ENCODE results near the gene TERB1. TPM values are rescaled to one million over a fixed set of nuclear protein-coding genes. Genes with fewer than 3 reads are reported as not detected.

Gene TERB1
- total and polyA plus RNA-seq, 2 experiments from 2014 or later = not detected

- H3K9ac ChIP-seq = peak within 1 kb of the TSS; percentile 95
- no peaks in the 10 kb centered on the region for H3K9me3 ChIP-seq (ENCODE audit: low read depth)
- H3K36me3 ChIP-seq (ENCODE audit: low read depth) = peaks cover 16% of the 10 kb centered on the region; the same call in 1 of the 2 replicates
- peak within 1 kb of the TSS; percentile 86 for H3K4me3 ChIP-seq
- in situ Hi-C loops (cut with MboI) = no loop called here
- no peak for TF ChIP-seq EZH2 (IDR thresholded peaks at IDR 0.05; ENCODE audit: insufficient read depth, poor library complexity, severe bottlenecking)
- TF ChIP-seq EZH2phosphoT487 (IDR thresholded peaks at IDR 0.05; ENCODE audit: insufficient read depth, low read depth) = no peak
- no peaks in the 10 kb centered on the region for H3K27me3 ChIP-seq (replicated peaks; ENCODE audit: insufficient read depth)
- no peaks in the 10 kb centered on the region for H3K9me2 ChIP-seq (ENCODE audit: insufficient read depth)
- peak within 1 kb of the TSS; percentile 98 for H3K4me2 ChIP-seq (ENCODE audit: unreplicated experiment)
- peak within 1 kb of the TSS; percentile 75 for H3K27ac ChIP-seq
- peak; percentile 92 for DNase-seq
- no peaks in the 10 kb centered on the region for H4K20me1 ChIP-seq (ENCODE audit: insufficient read depth)
- 0 out of 2 replicates have a peak, but pooled peaks cover under 1% of the 10 kb centered on the region for H3F3A ChIP-seq (ENCODE audit: insufficient read depth)
- H3K4me1 ChIP-seq (ENCODE audit: insufficient read depth) = peaks cover 16% of the 10 kb centered on the region
- 1% methylated on average over 44 to 77 of the region's 90 CpGs for WGBS, 2 experiments (ENCODE audit: low coverage in 1 of 2, low lambda C conversion rate in 2 of 2, missing lambda C conversion rate in 2 of 2)
- H3K79me2 ChIP-seq (ENCODE audit: insufficient read depth) = peaks cover 55% of the 10 kb centered on the region
- peak within 1 kb of the TSS; percentile 93 for H2AFZ ChIP-seq
Observed at GRCh38 chr16:66751303-66751991, 49.9 kb downstream of the TERB1 start, which contains the start of gene DYNC1LI2. DYNC1LI2 (minus strand) TSS chr16:66751609; CDS start chr16:66751591, 18 bp downstream.

GRCh38 chr16:66751053-66751302, 50.4 kb downstream of the TERB1 start:
- peak overlapping the region; percentile 95 for H3K9ac ChIP-seq
- peak overlapping the region; percentile 86 for H3K4me3 ChIP-seq
- peak overlapping the region; percentile 75 for H3K27ac ChIP-seq
- no peaks in the 10 kb centered on the region for H4K20me1 ChIP-seq (ENCODE audit: insufficient read depth)
- H3K4me2 ChIP-seq (ENCODE audit: unreplicated experiment) = peak overlapping the region; percentile 98
- H3K9me3 ChIP-seq (ENCODE audit: low read depth) = no peaks in the 10 kb centered on the region
- H3K9me2 ChIP-seq (ENCODE audit: insufficient read depth) = no peaks in the 10 kb centered on the region
- peaks cover 5% of the 10 kb centered on the region; the same call in 1 of the 2 replicates for H3F3A ChIP-seq (ENCODE audit: insufficient read depth)
- TF ChIP-seq EZH2phosphoT487 (IDR thresholded peaks at IDR 0.05; ENCODE audit: insufficient read depth, low read depth) (no peak), EZH2 (IDR thresholded peaks at IDR 0.05; ENCODE audit: insufficient read depth, poor library complexity, severe bottlenecking) (no peak)
- peaks cover 20% of the 10 kb centered on the region; the same call in 1 of the 2 replicates for H3K36me3 ChIP-seq (ENCODE audit: low read depth)
- H2AFZ ChIP-seq = peak overlapping the region; percentile 93
- peaks cover 16% of the 10 kb centered on the region for H3K4me1 ChIP-seq (ENCODE audit: insufficient read depth)
- DNase-seq = no peak
- peaks cover 59% of the 10 kb centered on the region for H3K79me2 ChIP-seq (ENCODE audit: insufficient read depth)
- in situ Hi-C loops (cut with MboI) = no loop called here
- no peaks in the 10 kb centered on the region for H3K27me3 ChIP-seq (replicated peaks; ENCODE audit: insufficient read depth)
- 0% methylated on average over 6 to 19 of the region's 22 CpGs for WGBS, 2 experiments (ENCODE audit: low coverage in 1 of 2, low lambda C conversion rate in 2 of 2, missing lambda C conversion rate in 2 of 2)

- 14 to 15% methylated on average over 12 of the region's 12 CpGs for WGBS, 2 experiments (ENCODE audit: low coverage in 1 of 2, low lambda C conversion rate in 2 of 2, missing lambda C conversion rate in 2 of 2)
- TF ChIP-seq EZH2phosphoT487 (IDR thresholded peaks at IDR 0.05; ENCODE audit: insufficient read depth, low read depth) (no peak), EZH2 (IDR thresholded peaks at IDR 0.05; ENCODE audit: insufficient read depth, poor library complexity, severe bottlenecking) (no peak)
- no peaks in the 10 kb centered on the region for H3K27me3 ChIP-seq (replicated peaks; ENCODE audit: insufficient read depth)
- peaks cover 6% of the 10 kb centered on the region; the same call in 1 of the 2 replicates for H3F3A ChIP-seq (ENCODE audit: insufficient read depth)
- peak overlapping the region; percentile 86 for H3K4me3 ChIP-seq
- peaks cover 20% of the 10 kb centered on the region; the same call in 1 of the 2 replicates for H3K36me3 ChIP-seq (ENCODE audit: low read depth)
- peak overlapping the region; percentile 93 for H2AFZ ChIP-seq
- H3K4me2 ChIP-seq (ENCODE audit: unreplicated experiment) = peak overlapping the region; percentile 98
- in situ Hi-C loops (cut with MboI) = no loop called here
- peak overlapping the region; percentile 75 for H3K27ac ChIP-seq
- peaks cover 16% of the 10 kb centered on the region for H3K4me1 ChIP-seq (ENCODE audit: insufficient read depth)
- H4K20me1 ChIP-seq (ENCODE audit: insufficient read depth) = no peaks in the 10 kb centered on the region
- peaks cover 64% of the 10 kb centered on the region for H3K79me2 ChIP-seq (ENCODE audit: insufficient read depth)
- H3K9me3 ChIP-seq (ENCODE audit: low read depth) = no peaks in the 10 kb centered on the region
- H3K9me2 ChIP-seq (ENCODE audit: insufficient read depth) = no peaks in the 10 kb centered on the region
- peak overlapping the region; percentile 95 for H3K9ac ChIP-seq
- DNase-seq = peak; percentile 37
Observed at GRCh38 chr16:66750279-66751052, 50.9 kb downstream of the TERB1 start.

- H3K9ac ChIP-seq = no peak overlapping the region
- TF ChIP-seq EZH2 (IDR thresholded peaks at IDR 0.05; ENCODE audit: insufficient read depth, poor library complexity, severe bottlenecking) (no peak), EZH2phosphoT487 (IDR thresholded peaks at IDR 0.05; ENCODE audit: insufficient read depth, low read depth) (no peak)
- no peak overlapping the region for H3K4me3 ChIP-seq
- H2AFZ ChIP-seq = no peak overlapping the region
- peaks cover 23% of the 10 kb centered on the region for H3K4me1 ChIP-seq (ENCODE audit: insufficient read depth)
- H3K27ac ChIP-seq = peak overlapping the region; percentile 17; the same call in 1 of the 2 replicates
- H3K4me2 ChIP-seq (ENCODE audit: unreplicated experiment) = no peak overlapping the region
- no peaks in the 10 kb centered on the region for H3K9me2 ChIP-seq (ENCODE audit: insufficient read depth)
- no peaks in the 10 kb centered on the region for H4K20me1 ChIP-seq (ENCODE audit: insufficient read depth)
- H3K36me3 ChIP-seq (ENCODE audit: low read depth) = peaks cover 36% of the 10 kb centered on the region
- no peaks in the 10 kb centered on the region for H3K27me3 ChIP-seq (replicated peaks; ENCODE audit: insufficient read depth)
- in situ Hi-C loops (cut with MboI) = no loop called here
- no peaks in the 10 kb centered on the region for H3K9me3 ChIP-seq (ENCODE audit: low read depth)
- 5 to 11% methylated on average over 1 of the region's 1 CpG for WGBS, 2 experiments (ENCODE audit: low coverage in 1 of 2, low lambda C conversion rate in 2 of 2, missing lambda C conversion rate in 2 of 2)
- DNase-seq = peak; percentile 30
- H3K79me2 ChIP-seq (ENCODE audit: insufficient read depth) = peaks cover 93% of the 10 kb centered on the region
- peaks cover 32% of the 10 kb centered on the region for H3F3A ChIP-seq (ENCODE audit: insufficient read depth)
Observed at GRCh38 chr16:66746682-66747081, 54.7 kb downstream of the TERB1 start.

Data from GM23248 (cell line).